K562 (cell line): Measurements from ENCODE around the gene TRIM13. TPM values are rescaled to one million over a fixed set of nuclear protein-coding genes. Genes with fewer than 3 reads are reported as not detected.

Source experiments
- ATAC-seq: fragments of 200-7000 bp; cut with Tn5 transposase; 3 replicates; pipeline ENCODE4 v1.9.1; 2020; ENCODE audit warnings: moderate library complexity
- BruUV-seq: library from RNA; stranded (reverse); fragments of 400-500 nt; replicated peaks from 2 replicates; lab custom pipeline; 2021; lab: Mats Ljungman, UMichigan
- CTCF ChIA-PET: fragments of 300-600 bp; formaldehyde crosslinking; extraction: SDS; loops from one replicate; lab custom pipeline; 2021; ENCODE audit warnings: low intra/inter-chr PET ratio; lab: Yijun Ruan, JAX
- POLR2A ChIA-PET: fragments of 300-600, 350-650 bp; sonication (Branson Sonifier 250); formaldehyde crosslinking; extraction: SDS; loops from one replicate; lab custom pipeline; 2021; ENCODE audit warnings: antibody characterized with exemption, inconsistent platforms; lab: Yijun Ruan, JAX
- DNase-seq, 4 experiments: peaks; one replicate each; pipeline versions ENCODE4 v3.0.0 to v3.0.0-alpha.2; 2011 to 2018; ENCODE audit warnings: low spot score in 3 of 4, mixed read lengths in 3 of 4; ENCODE audit errors: extremely low read depth in 1 of 4
- FAIRE-seq: peaks from 2 replicates; lab custom pipeline; 2011; peaks lifted over from hg19 to GRCh38; lab: Jason Lieb, UNC
- H2AFZ ChIP-seq: 2 replicates; pipeline ENCODE4 v1.6.0; 2011; ENCODE audit warnings: low read depth, low read length, control low read depth, inconsistent platforms
- H3K27ac ChIP-seq: fragments of 200-600 bp; 3 replicates; pipeline ENCODE4 v1.8.0; 2011; ENCODE audit warnings: low read depth, mild to moderate bottlenecking, control low read depth, inconsistent platforms, low read length, moderate library complexity, mixed read lengths; ENCODE audit errors: extremely low read depth
- H3K27me3 ChIP-seq, 2 experiments: fragments of 300-600 bp in 1 of 2; 2 replicates in 1 of 2; 3 replicates in 1 of 2; pipeline versions ENCODE4 v1.6.0 to v1.8.0; 2011; ENCODE audit warnings: inconsistent platforms in 2 of 2, low read length in 2 of 2, mild to moderate bottlenecking in 1 of 2, mixed read lengths in 1 of 2, moderate library complexity in 1 of 2; ENCODE audit not compliant: control insufficient read depth in 2 of 2, insufficient read depth in 2 of 2
- H3K36me3 ChIP-seq: fragments of 300-600 bp; 3 replicates; pipeline ENCODE4 v1.8.0; 2011; ENCODE audit warnings: mild to moderate bottlenecking, low read length, inconsistent platforms; ENCODE audit not compliant: control insufficient read depth, insufficient read depth
- H3K4me1 ChIP-seq, 2 experiments: fragments of 200-600 bp in 1 of 2; replicated peaks in 1 of 2; 2 replicates in 1 of 2; 3 replicates in 1 of 2; pipeline versions ENCODE4 v1.5.1 to v1.8.0; 2011; ENCODE audit warnings: inconsistent platforms in 2 of 2, low read length in 2 of 2, mild to moderate bottlenecking in 1 of 2, mixed read lengths in 1 of 2, moderate library complexity in 1 of 2; ENCODE audit not compliant: control insufficient read depth in 2 of 2, insufficient read depth in 2 of 2
- H3K4me2 ChIP-seq: 2 replicates; pipeline ENCODE4 v1.6.1; 2011; ENCODE audit warnings: low read length, control low read depth, inconsistent platforms, mixed read lengths; ENCODE audit not compliant: insufficient read depth
- H3K4me3 ChIP-seq: fragments of 200-600 bp; sonication (generic), shearing (Covaris generic); 2 replicates; pipeline ENCODE4 v1.5.1; 2016; ENCODE audit warnings: control low read depth, inconsistent platforms
- H3K79me2 ChIP-seq: fragments of 200-600 bp; 3 replicates; pipeline ENCODE4 v1.8.0; 2011; ENCODE audit warnings: low read length, inconsistent platforms; ENCODE audit not compliant: control insufficient read depth, insufficient read depth
- H3K9ac ChIP-seq, 2 experiments: 2 replicates each; pipeline versions ENCODE4 v1.6.0 to v1.6.1; 2011; ENCODE audit warnings: low read depth in 2 of 2, low read length in 2 of 2, control low read depth in 1 of 2, inconsistent platforms in 1 of 2, mild to moderate bottlenecking in 1 of 2, mixed read lengths in 1 of 2; ENCODE audit not compliant: insufficient read depth in 1 of 2
- H3K9me1 ChIP-seq: one replicate; pipeline ENCODE4 v1.6.0; 2011; ENCODE audit warnings: inconsistent platforms, mild to moderate bottlenecking, low read length, moderate library complexity; ENCODE audit not compliant: control insufficient read depth, insufficient read depth
- H3K9me3 ChIP-seq: replicated peaks from 2 replicates; pipeline ENCODE4 v1.5.1; 2011; ENCODE audit warnings: low read depth, low read length, inconsistent platforms; ENCODE audit not compliant: control insufficient read depth, insufficient read depth
- H4K20me1 ChIP-seq: replicated peaks from 2 replicates; pipeline ENCODE4 v1.6.1; 2011; ENCODE audit warnings: low read length, inconsistent platforms, mixed read lengths; ENCODE audit not compliant: control insufficient read depth, insufficient read depth
- EP300 ChIP-seq: IDR thresholded peaks from 2 replicates; pipeline ENCODE4 v1.6.1; 2012; ENCODE audit warnings: low read length, improper control_type of control experiment
- FOXA1 ChIP-seq: fragments of 450-650 bp; IDR thresholded peaks from 2 replicates; pipeline ENCODE4 v1.6.1; 2016; ENCODE audit warnings: mild to moderate bottlenecking, borderline replicate concordance
- GTF2A2 ChIP-seq: IDR thresholded peaks from 2 replicates; pipeline ENCODE4 v1.6.1; 2016; ENCODE audit warnings: mild to moderate bottlenecking, missing genetic modification characterization, missing compliant biosample characterization
- HDAC8 ChIP-seq: fragments of 450-650 bp; IDR thresholded peaks from 2 replicates; pipeline ENCODE4 v1.6.1; 2016; ENCODE audit warnings: mild to moderate bottlenecking, missing genetic modification characterization, moderate library complexity, missing compliant biosample characterization
- HNRNPLL ChIP-seq: fragments of 200-400 bp; formaldehyde crosslinking; IDR thresholded peaks from 2 replicates; pipeline ENCODE4 v1.6.1; 2017; ENCODE audit warnings: low read length, low read depth, mild to moderate bottlenecking; ENCODE audit not compliant: poor library complexity, severe bottlenecking
- IFI16 ChIP-seq: fragments of 250-450 bp; sonication (Bioruptor Pico); IDR thresholded peaks from 2 replicates; pipeline ENCODE4 v2.1.2; 2022; ENCODE audit warnings: mild to moderate bottlenecking, inconsistent platforms
- KDM5B ChIP-seq: fragments of 200-600 bp; sonication (generic); IDR thresholded peaks from 2 replicates; pipeline ENCODE4 v1.6.1; 2012; ENCODE audit warnings: low read depth, mild to moderate bottlenecking, moderate library complexity, low read length, control low read depth, inconsistent platforms; ENCODE audit not compliant: insufficient replicate concordance
- NEUROD1 ChIP-seq: fragments of 150-350 bp; IDR thresholded peaks from 2 replicates; pipeline ENCODE4 v1.6.1; 2014; ENCODE audit warnings: borderline replicate concordance, low read length, low read depth; ENCODE audit not compliant: partially characterized antibody
- NFIX ChIP-seq: fragments of 250-450 bp; sonication (Bioruptor Pico); IDR thresholded peaks from 2 replicates; pipeline ENCODE4 v1.4.0; 2020; ENCODE audit warnings: low read depth, mild to moderate bottlenecking, moderate library complexity
- NFRKB ChIP-seq: fragments of 450-650 bp; IDR thresholded peaks from 2 replicates; pipeline ENCODE4 v1.6.1; 2016; ENCODE audit warnings: low read depth
- SMARCA4 ChIP-seq: fragments of 450-650 bp; IDR thresholded peaks from 2 replicates; pipeline ENCODE4 v1.6.1; 2016
- SRSF3 ChIP-seq: fragments of 200-400 bp; formaldehyde crosslinking; IDR thresholded peaks from 2 replicates; pipeline ENCODE4 v1.6.1; 2016; ENCODE audit warnings: mild to moderate bottlenecking, low read length, moderate library complexity; ENCODE audit not compliant: insufficient read depth
- TRIM24 ChIP-seq, 2 experiments: fragments of 450-650 bp; IDR thresholded peaks; 2 replicates each; pipeline ENCODE4 v1.6.1; 2016
- ZNF184 ChIP-seq: sonication (generic); formaldehyde crosslinking; IDR thresholded peaks from 2 replicates; pipeline ENCODE4 v1.5.0; 2020; ENCODE audit warnings: missing genetic modification reagents
- ZNF311 ChIP-seq: fragments of 250-450 bp; sonication (Bioruptor Pico); IDR thresholded peaks from 2 replicates; pipeline ENCODE4 v1.4.0; 2020; ENCODE audit warnings: mild to moderate bottlenecking, moderate library complexity
- ZNF77 ChIP-seq: fragments of 250-450 bp; sonication (Bioruptor Pico); IDR thresholded peaks from 2 replicates; pipeline ENCODE4 v1.5.0; 2020
- WGBS: fragments of 100-300 bp; shearing (Covaris generic); methylation state at CpG from one replicate; pipeline ENCODE4 v1.1.6; 2016; ENCODE audit warnings: low coverage, mixed read lengths; ENCODE audit not compliant: insufficient coverage; ENCODE audit errors: missing lambda C conversion rate; 5-methylcytosine and 5-hydroxymethylcytosine counted together
- in situ Hi-C: fragments of 300-500 bp; cut with MboI; formaldehyde crosslinking; loops from 4 replicates; pipeline ENCODE4 v1.15.0; 2018; ENCODE audit warnings: inconsistent platforms, mixed read lengths
- intact Hi-C: fragments of 100-400 bp; cut with micrococcal nuclease; formaldehyde crosslinking; loops from 2 replicates; pipeline ENCODE4 v1.14.2; 2022
- polyA plus RNA-seq, 8 experiments: library from polyadenylated mRNA; depleted of rRNA in 4 of 8; stranded (reverse) in 5 of 8; unstranded in 3 of 8; fragments of >200 nt; fragmentation: Nextera tagmentation in 2 of 8; fragmentation: Illumina TruSeq in 1 of 8; extraction: Ambion mirVana in 2 of 8; extraction: Trizol in 1 of 8; gene quantifications; 2 replicates each; pipeline versions ENCODE4 v1.2.1 to v1.2.3, GENCODE V29; 2011 to 2014; ENCODE audit warnings: inconsistent platforms in 1 of 8, missing spikeins in 1 of 8
- total RNA-seq, 7 experiments: library from RNA; depleted of rRNA in 6 of 7; stranded (reverse); fragments of >200 nt in 6 of 7; fragmentation: Illumina TruSeq in 2 of 7; extraction: Trizol in 2 of 7; gene quantifications; 2 replicates each; pipeline versions ENCODE4 v1.2.1 to v1.2.3, GENCODE V29; 2011 to 2021; ENCODE audit warnings: low replicate concordance in 1 of 7
- TF ChIP-seq, protein P1 (sequence below): fragments of 250-450 bp; sonication (Bioruptor Pico); IDR thresholded peaks from 2 replicates; pipeline ENCODE4 v1.8.0; 2021; ENCODE audit warnings: borderline replicate concordance, mild to moderate bottlenecking, moderate library complexity; ENCODE audit not compliant: poor library complexity, severe bottlenecking
- TF ChIP-seq, protein P2 (sequence below): fragments of 250-450 bp; sonication (Bioruptor Pico); IDR thresholded peaks from 2 replicates; pipeline ENCODE4 v1.4.0; 2020; ENCODE audit warnings: mild to moderate bottlenecking
- TF ChIP-seq, protein P3 (sequence below): fragments of 250-450 bp; sonication (Bioruptor Pico); IDR thresholded peaks from 2 replicates; pipeline ENCODE4 v1.8.0; 2021; ENCODE audit warnings: moderate library complexity, mild to moderate bottlenecking, inconsistent platforms

The TRIM13 gene
- total and polyA plus RNA-seq, 9 of the 15 experiments (the other 6 are each of a cell fraction or from before 2014, with no cell fraction given): 12.1 to 30.6 (median 17.8) TPM

DNA sequence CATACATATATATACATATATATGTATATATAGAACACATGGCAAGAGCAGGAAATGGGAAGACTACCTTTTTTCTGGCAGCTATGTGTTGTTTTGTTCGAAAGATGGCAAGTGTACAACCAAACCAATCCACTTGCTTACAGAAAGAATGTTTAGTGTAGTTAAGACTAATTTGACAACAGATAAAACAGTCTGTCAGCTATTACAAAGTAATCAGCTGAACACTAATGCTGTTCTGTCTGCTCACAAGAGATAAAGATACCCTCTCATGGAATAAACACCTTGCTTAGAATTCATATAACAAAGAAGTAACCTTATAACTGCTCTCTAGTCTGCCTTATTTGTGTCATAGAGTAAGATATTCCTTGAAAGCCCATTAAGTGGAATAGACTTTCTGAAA is 17.5 kb downstream of the TRIM13 start:
- Histone ChIP-seq H3K9ac (0 out of 4 replicates have a peak overlapping the region, but pooled peaks of 1 of the 2 experiments have one; percentile 7), H3K27me3 (no peaks in the 10 kb centered on the region), H3K4me2 (no peak overlapping the region), H3K9me3 (no peaks in the 10 kb centered on the region), H3K4me3 (no peak overlapping the region), H3K79me2 (peaks cover 30% of the 10 kb centered on the region; the same call in 2 of the 3 replicates), H3K9me1 (no peaks in the 10 kb centered on the region), H3K4me1 (peaks cover 0 to 25% of the 10 kb centered on the region in 2 experiments; a peak in 2 of 5 replicates), H3K27ac (peak overlapping the region; percentile 53; the same call in 1 of the 3 replicates), H3K36me3 (peaks cover 39% of the 10 kb centered on the region), H2AFZ (no peak overlapping the region), H4K20me1 (no peaks in the 10 kb centered on the region)
- intact Hi-C loops: no loop called here
- BruUV-seq: no TSS peak
- FAIRE-seq (peak; percentile 6), DNase-seq (peak in 3 of 4 experiments; percentile 10 to 15 (median 12)), ATAC-seq (peak; percentile 39; the same call in 2 of the 3 replicates)
- in situ Hi-C loops: no loop called here
- ChIA-PET POLR2A (interaction anchor here (0.6 to 1.7 kb wide), 5 partner anchors 11 to 554 kb away, joined by 3 to 8 read pairs (median 3); partner anchors contain the start of gene TRIM13), CTCF (no interaction called here)
- 33% methylated on average over 1 of the region's 1 CpG for WGBS
- no peak for TF ChIP-seq GTF2A2 (tag)
- TF ChIP-seq SMARCA4: no peak; the same call in 1 of the 2 replicates
- no peak for TF ChIP-seq IFI16 (CRISPR knock-in tag)
- no peak for TF ChIP-seq NEUROD1
- 0 out of 2 replicates have a peak, but pooled peaks have one; percentile 45 for TF ChIP-seq EP300
- peak in 1 of 2 experiments; percentile 23; a peak in 1 of 4 replicates for TF ChIP-seq TRIM24 (IDR thresholded peaks at IDR 0.05)
- no peak for TF ChIP-seq HNRNPLL
- TF ChIP-seq HDAC8 (tag): no peak
- TF ChIP-seq, protein P1, sequence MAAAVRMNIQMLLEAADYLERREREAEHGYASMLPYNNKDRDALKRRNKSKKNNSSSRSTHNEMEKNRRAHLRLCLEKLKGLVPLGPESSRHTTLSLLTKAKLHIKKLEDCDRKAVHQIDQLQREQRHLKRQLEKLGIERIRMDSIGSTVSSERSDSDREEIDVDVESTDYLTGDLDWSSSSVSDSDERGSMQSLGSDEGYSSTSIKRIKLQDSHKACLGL (CRISPR knock-in tag): no peak
- TF ChIP-seq KDM5B: no peak
- no peak for TF ChIP-seq ZNF311 (CRISPR knock-in tag)
- no peak for TF ChIP-seq ZNF184 (CRISPR knock-in tag)
- no peak for TF ChIP-seq SRSF3
- no peak for TF ChIP-seq NFRKB
- TF ChIP-seq NFIX: no peak
- TF ChIP-seq, protein P2, sequence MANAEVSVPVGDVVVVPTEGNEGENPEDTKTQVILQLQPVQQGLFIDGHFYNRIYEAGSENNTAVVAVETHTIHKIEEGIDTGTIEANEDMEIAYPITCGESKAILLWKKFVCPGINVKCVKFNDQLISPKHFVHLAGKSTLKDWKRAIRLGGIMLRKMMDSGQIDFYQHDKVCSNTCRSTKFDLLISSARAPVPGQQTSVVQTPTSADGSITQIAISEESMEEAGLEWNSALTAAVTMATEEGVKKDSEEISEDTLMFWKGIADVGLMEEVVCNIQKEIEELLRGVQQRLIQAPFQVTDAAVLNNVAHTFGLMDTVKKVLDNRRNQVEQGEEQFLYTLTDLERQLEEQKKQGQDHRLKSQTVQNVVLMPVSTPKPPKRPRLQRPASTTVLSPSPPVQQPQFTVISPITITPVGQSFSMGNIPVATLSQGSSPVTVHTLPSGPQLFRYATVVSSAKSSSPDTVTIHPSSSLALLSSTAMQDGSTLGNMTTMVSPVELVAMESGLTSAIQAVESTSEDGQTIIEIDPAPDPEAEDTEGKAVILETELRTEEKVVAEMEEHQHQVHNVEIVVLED (CRISPR knock-in tag): no peak
- TF ChIP-seq, protein P3, sequence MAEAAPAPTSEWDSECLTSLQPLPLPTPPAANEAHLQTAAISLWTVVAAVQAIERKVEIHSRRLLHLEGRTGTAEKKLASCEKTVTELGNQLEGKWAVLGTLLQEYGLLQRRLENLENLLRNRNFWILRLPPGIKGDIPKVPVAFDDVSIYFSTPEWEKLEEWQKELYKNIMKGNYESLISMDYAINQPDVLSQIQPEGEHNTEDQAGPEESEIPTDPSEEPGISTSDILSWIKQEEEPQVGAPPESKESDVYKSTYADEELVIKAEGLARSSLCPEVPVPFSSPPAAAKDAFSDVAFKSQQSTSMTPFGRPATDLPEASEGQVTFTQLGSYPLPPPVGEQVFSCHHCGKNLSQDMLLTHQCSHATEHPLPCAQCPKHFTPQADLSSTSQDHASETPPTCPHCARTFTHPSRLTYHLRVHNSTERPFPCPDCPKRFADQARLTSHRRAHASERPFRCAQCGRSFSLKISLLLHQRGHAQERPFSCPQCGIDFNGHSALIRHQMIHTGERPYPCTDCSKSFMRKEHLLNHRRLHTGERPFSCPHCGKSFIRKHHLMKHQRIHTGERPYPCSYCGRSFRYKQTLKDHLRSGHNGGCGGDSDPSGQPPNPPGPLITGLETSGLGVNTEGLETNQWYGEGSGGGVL (CRISPR knock-in tag): no peak
- TF ChIP-seq ZNF77 (CRISPR knock-in tag): no peak
- TF ChIP-seq FOXA1: no peak
